Measurements from ENCODE around the gene MRPL9. TPM values are rescaled to one million over a fixed set of nuclear protein-coding genes. Genes with fewer than 3 reads are reported as not detected.

The MRPL9 gene
- total RNA-seq (ENCODE audit: insufficient read depth, low replicate concordance): 40.0 TPM

GRCh38 chr1:151762941-151763921 is at the start of gene MRPL9:
TSS of gene MRPL9 (minus strand) at chr1:151763496. CDS start at chr1:151763479, 17 bp downstream.
- peak; percentile 86 for DNase-seq (ENCODE audit: low spot score)

GRCh38 chr1:151811181-151811580 is 47.9 kb upstream of the MRPL9 start:
- no peak for DNase-seq (ENCODE audit: low spot score)

GRCh38 chr1:151809985-151810556 is 46.8 kb upstream of the MRPL9 start:
- DNase-seq (ENCODE audit: low spot score): no peak

- DNase-seq (ENCODE audit: low spot score): no peak
These were observed 46.1 kb upstream of the MRPL9 start for GRCh38 chr1:151809290-151809984.

- DNase-seq (ENCODE audit: low spot score): no peak
These were observed 44.5 kb upstream of the MRPL9 start for GRCh38 chr1:151807766-151808165.

GRCh38 chr1:151807131-151807530 is 43.8 kb upstream of the MRPL9 start:
- no peak for DNase-seq (ENCODE audit: low spot score)

- no peak for DNase-seq (ENCODE audit: low spot score)
These were observed 42.9 kb upstream of the MRPL9 start for GRCh38 chr1:151806170-151806569.

GRCh38 chr1:151805066-151805820 is 41.9 kb upstream of the MRPL9 start, which contains the start of gene LINGO4:
TSS of gene LINGO4 (minus strand) at chr1:151805419. CDS start at chr1:151802704, 2,715 bp downstream.
- peak; percentile 35 for DNase-seq (ENCODE audit: low spot score)

- no peak for DNase-seq (ENCODE audit: low spot score)
These were observed 40.6 kb upstream of the MRPL9 start for GRCh38 chr1:151803915-151804314.

- DNase-seq (ENCODE audit: low spot score): no peak
These were observed 39.9 kb upstream of the MRPL9 start for GRCh38 chr1:151803164-151803563.

GRCh38 chr1:151802372-151802771 is 39.1 kb upstream of the MRPL9 start:
- no peak for DNase-seq (ENCODE audit: low spot score)

GRCh38 chr1:151801846-151802245 is 38.5 kb upstream of the MRPL9 start:
- DNase-seq (ENCODE audit: low spot score): no peak

- DNase-seq (ENCODE audit: low spot score): no peak
These were observed 38.1 kb upstream of the MRPL9 start for GRCh38 chr1:151801310-151801820.

GRCh38 chr1:151800830-151801229 is 37.5 kb upstream of the MRPL9 start:
- DNase-seq (ENCODE audit: low spot score): no peak

- DNase-seq (ENCODE audit: low spot score): no peak
These were observed 36.1 kb upstream of the MRPL9 start for GRCh38 chr1:151799179-151800022.

- DNase-seq (ENCODE audit: low spot score): no peak
These were observed 35.3 kb upstream of the MRPL9 start for GRCh38 chr1:151798571-151798970.

- no peak for DNase-seq (ENCODE audit: low spot score)
These were observed 27.8 kb upstream of the MRPL9 start for GRCh38 chr1:151790940-151791651.

GRCh38 chr1:151790071-151790939 is 27.0 kb upstream of the MRPL9 start, which contains the start of gene TDRKH:
TSS of gene TDRKH (minus strand) at chr1:151790500. CDS start at chr1:151783022, 7,478 bp downstream.
- DNase-seq (ENCODE audit: low spot score): peak; percentile 99
